ENCODE results near the gene CLCN2.

DNA sequence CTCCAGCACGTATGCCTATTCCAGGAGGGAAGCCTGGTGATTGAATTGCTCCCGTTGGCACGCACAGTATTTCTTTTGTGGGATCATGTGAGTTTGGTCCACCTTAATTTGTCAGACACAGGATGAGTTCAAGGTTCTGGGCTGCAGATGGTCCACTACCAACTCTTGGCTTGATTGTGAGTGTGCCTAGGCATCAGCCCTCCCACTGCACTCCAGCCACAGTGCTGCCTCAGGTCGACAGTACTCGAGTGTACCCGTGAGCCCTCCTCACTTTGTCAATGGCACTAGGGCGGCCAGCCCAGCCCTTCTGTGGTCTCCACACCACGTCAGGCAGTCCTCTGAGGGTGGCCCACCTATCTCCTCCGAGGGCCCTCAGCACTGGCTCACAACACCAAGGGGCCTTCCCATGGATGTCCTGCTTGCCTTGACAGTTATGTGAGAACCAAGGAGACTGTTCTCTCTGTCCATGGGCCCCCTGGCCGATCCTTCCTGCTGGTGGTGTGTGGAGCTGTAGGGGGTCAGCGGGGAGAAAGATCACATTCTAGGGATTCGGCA is 48.6 kb upstream of the CLCN2 start:
- TF ChIP-seq, protein P1, sequence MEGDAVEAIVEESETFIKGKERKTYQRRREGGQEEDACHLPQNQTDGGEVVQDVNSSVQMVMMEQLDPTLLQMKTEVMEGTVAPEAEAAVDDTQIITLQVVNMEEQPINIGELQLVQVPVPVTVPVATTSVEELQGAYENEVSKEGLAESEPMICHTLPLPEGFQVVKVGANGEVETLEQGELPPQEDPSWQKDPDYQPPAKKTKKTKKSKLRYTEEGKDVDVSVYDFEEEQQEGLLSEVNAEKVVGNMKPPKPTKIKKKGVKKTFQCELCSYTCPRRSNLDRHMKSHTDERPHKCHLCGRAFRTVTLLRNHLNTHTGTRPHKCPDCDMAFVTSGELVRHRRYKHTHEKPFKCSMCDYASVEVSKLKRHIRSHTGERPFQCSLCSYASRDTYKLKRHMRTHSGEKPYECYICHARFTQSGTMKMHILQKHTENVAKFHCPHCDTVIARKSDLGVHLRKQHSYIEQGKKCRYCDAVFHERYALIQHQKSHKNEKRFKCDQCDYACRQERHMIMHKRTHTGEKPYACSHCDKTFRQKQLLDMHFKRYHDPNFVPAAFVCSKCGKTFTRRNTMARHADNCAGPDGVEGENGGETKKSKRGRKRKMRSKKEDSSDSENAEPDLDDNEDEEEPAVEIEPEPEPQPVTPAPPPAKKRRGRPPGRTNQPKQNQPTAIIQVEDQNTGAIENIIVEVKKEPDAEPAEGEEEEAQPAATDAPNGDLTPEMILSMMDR (IDR thresholded peaks at IDR 0.05; ENCODE audit: low read length), result no peak
- TF ChIP-seq EZH2 (IDR thresholded peaks at IDR 0.05; ENCODE audit: borderline replicate concordance, low read length), result no peak

Measured in OCI-LY1 (cell line).